Osteoblast (primary cell): ENCODE results near the gene RTKN2. TPM values are rescaled to one million over a fixed set of nuclear protein-coding genes. Genes with fewer than 3 reads are reported as not detected.
A peak's percentile ranks its signal among the peaks of the same experiment; 100 is the strongest.

Experiments
- DNase-seq: peaks from one replicate; pipeline ENCODE4 v3.0.0; 2011; ENCODE audit warnings: low spot score, mixed read lengths; ENCODE audit not compliant: insufficient read length; ENCODE audit errors: missing footprints
- H2AFZ ChIP-seq: 2 replicates; pipeline ENCODE4 v1.6.0; 2011; ENCODE audit warnings: mild to moderate bottlenecking, low read length
- H3K27ac ChIP-seq: 2 replicates; pipeline ENCODE4 v1.5.1; 2011; ENCODE audit warnings: mild to moderate bottlenecking, low read depth, low read length, moderate library complexity
- H3K27me3 ChIP-seq: 2 replicates; pipeline ENCODE4 v1.6.0; 2012; ENCODE audit warnings: mild to moderate bottlenecking, control low read depth, inconsistent platforms, low read length, moderate library complexity; ENCODE audit not compliant: insufficient read depth
- H3K36me3 ChIP-seq: 2 replicates; pipeline ENCODE4 v1.5.1; 2011; ENCODE audit warnings: mild to moderate bottlenecking, low read length, control low read depth, moderate library complexity; ENCODE audit not compliant: insufficient read depth
- H3K4me1 ChIP-seq: 2 replicates; pipeline ENCODE4 v1.5.1; 2011; ENCODE audit warnings: mild to moderate bottlenecking, low read length, control low read depth, moderate library complexity; ENCODE audit not compliant: insufficient read depth
- H3K4me2 ChIP-seq: 2 replicates; pipeline ENCODE4 v1.6.0; 2011; ENCODE audit warnings: mild to moderate bottlenecking, low read length; ENCODE audit not compliant: insufficient read depth
- H3K4me3 ChIP-seq: fragments of 200-600 bp; sonication (generic); 3 replicates; pipeline ENCODE4 v1.5.1; 2012; ENCODE audit warnings: mild to moderate bottlenecking, low read length, inconsistent platforms; ENCODE audit not compliant: insufficient read depth
- H3K79me2 ChIP-seq: 2 replicates; pipeline ENCODE4 v1.6.0; 2012; ENCODE audit warnings: mild to moderate bottlenecking, low read length, control low read depth, inconsistent platforms; ENCODE audit not compliant: insufficient read depth
- H3K9me3 ChIP-seq: 2 replicates; pipeline ENCODE4 v1.5.1; 2011; ENCODE audit warnings: low read depth, low read length, control low read depth
- H4K20me1 ChIP-seq: 2 replicates; pipeline ENCODE4 v1.6.0; 2012; ENCODE audit warnings: mild to moderate bottlenecking, low read length, control low read depth; ENCODE audit not compliant: insufficient read depth
- total RNA-seq: library from RNA; depleted of rRNA; stranded (reverse); fragments of >200 nt; gene quantifications from 2 replicates; pipeline ENCODE4 v1.2.3, GENCODE V29; 2012
- TF ChIP-seq, protein P1 (sequence below): IDR thresholded peaks from 2 replicates; pipeline ENCODE4 v1.5.1; 2011; ENCODE audit warnings: mild to moderate bottlenecking, low read depth, low read length, moderate library complexity; ENCODE audit errors: extremely low read depth

RTKN2 gene
- total RNA-seq, 1 donor = 8.0 TPM

DNA sequence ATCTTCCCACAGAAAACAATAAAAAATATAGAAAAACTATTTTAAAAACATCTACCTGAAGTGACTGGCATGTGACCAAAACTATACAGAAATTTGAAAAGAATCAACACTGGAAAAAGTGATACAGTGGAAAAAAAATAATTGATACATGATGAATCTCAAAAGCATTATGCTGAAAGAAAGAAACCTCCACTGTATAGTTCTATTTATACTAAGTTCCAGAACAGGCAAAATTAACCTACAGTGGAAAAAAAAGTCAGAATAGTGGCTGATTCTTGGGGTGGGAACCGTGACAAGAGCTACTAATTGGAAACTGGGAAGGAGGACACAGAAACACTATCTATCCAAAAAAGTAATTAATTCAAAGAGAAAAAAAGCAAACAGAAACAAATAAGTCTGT lies 14.9 kb downstream of the RTKN2 start:
- Histone ChIP-seq H3K79me2 (no peaks in the 10 kb centered on the region), H4K20me1 (no peaks in the 10 kb centered on the region), H3K9me3 (no peaks in the 10 kb centered on the region), H3K27ac (no peak overlapping the region), H3K4me1 (peaks cover 5% of the 10 kb centered on the region), H3K36me3 (no peaks in the 10 kb centered on the region), H2AFZ (no peak overlapping the region), H3K4me2 (no peak overlapping the region), H3K4me3 (no peak overlapping the region), H3K27me3 (no peaks in the 10 kb centered on the region)
- no peak for DNase-seq
- TF ChIP-seq, protein P1, sequence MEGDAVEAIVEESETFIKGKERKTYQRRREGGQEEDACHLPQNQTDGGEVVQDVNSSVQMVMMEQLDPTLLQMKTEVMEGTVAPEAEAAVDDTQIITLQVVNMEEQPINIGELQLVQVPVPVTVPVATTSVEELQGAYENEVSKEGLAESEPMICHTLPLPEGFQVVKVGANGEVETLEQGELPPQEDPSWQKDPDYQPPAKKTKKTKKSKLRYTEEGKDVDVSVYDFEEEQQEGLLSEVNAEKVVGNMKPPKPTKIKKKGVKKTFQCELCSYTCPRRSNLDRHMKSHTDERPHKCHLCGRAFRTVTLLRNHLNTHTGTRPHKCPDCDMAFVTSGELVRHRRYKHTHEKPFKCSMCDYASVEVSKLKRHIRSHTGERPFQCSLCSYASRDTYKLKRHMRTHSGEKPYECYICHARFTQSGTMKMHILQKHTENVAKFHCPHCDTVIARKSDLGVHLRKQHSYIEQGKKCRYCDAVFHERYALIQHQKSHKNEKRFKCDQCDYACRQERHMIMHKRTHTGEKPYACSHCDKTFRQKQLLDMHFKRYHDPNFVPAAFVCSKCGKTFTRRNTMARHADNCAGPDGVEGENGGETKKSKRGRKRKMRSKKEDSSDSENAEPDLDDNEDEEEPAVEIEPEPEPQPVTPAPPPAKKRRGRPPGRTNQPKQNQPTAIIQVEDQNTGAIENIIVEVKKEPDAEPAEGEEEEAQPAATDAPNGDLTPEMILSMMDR = no peak

DNA sequence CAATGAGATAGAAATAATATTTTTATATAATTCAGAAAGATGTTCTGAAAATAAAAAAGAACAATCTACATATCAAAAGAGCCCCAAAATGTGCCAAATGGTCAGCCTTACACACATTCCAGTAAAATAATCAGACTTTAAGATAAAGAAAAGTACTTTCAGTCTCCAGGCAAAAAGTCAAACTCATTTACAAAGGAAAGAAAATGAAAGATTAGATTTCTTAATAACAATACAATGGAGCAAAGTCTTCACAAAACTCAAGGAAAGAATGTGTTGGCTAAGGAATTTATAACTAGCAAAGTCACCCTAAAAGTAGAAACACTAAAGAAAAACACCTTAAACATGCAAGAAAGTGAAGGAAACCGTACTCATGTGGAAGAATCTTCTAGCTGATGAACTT lies 16.6 kb downstream of the RTKN2 start:
- no peak for DNase-seq
- H4K20me1 ChIP-seq = no peaks in the 10 kb centered on the region
- H2AFZ ChIP-seq = no peak overlapping the region
- no peak overlapping the region for H3K4me3 ChIP-seq
- TF ChIP-seq, protein P1 = no peak
- no peak overlapping the region for H3K4me2 ChIP-seq
- no peaks in the 10 kb centered on the region for H3K9me3 ChIP-seq
- no peaks in the 10 kb centered on the region for H3K79me2 ChIP-seq
- no peaks in the 10 kb centered on the region for H3K36me3 ChIP-seq
- no peaks in the 10 kb centered on the region for H3K27me3 ChIP-seq
- peaks cover 5% of the 10 kb centered on the region for H3K4me1 ChIP-seq
- no peak overlapping the region for H3K27ac ChIP-seq

DNA sequence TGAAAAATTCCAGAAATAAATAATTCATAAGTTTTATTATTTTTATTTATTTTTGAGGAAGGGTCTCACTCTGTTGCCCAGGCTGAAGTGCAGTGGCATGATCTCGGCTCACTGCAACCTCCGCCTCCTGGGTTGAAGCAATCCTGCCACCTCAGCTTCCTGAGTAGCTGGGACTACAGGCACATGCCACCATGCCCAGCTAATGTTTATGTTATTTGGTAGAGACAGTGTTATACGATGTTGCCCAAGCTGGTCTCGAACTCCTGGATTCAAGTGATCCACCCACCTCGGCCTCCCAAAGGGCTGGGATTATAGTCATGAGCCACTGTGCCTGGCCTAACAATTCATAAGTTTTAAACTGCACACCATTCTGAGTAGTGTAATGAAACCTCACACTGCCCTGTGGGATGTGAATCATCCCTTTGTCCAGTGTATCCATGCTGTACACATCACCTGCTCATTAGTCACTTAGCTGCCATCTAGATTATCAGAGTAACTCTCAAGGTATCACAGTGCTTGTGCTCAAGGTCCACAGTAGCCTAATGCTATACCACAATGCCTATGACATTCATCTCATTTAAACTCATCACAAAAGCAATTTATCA lies 17.9 kb downstream of the RTKN2 start:
- H3K27me3 ChIP-seq = no peaks in the 10 kb centered on the region
- no peaks in the 10 kb centered on the region for H3K9me3 ChIP-seq
- no peak overlapping the region for H3K4me3 ChIP-seq
- DNase-seq = no peak
- H3K4me2 ChIP-seq = no peak overlapping the region
- H2AFZ ChIP-seq = no peak overlapping the region
- H3K4me1 ChIP-seq = peaks cover 9% of the 10 kb centered on the region
- no peaks in the 10 kb centered on the region for H3K79me2 ChIP-seq
- H3K36me3 ChIP-seq = no peaks in the 10 kb centered on the region
- TF ChIP-seq, protein P1 = no peak
- H4K20me1 ChIP-seq = no peaks in the 10 kb centered on the region
- H3K27ac ChIP-seq = peak overlapping the region; percentile 41

DNA sequence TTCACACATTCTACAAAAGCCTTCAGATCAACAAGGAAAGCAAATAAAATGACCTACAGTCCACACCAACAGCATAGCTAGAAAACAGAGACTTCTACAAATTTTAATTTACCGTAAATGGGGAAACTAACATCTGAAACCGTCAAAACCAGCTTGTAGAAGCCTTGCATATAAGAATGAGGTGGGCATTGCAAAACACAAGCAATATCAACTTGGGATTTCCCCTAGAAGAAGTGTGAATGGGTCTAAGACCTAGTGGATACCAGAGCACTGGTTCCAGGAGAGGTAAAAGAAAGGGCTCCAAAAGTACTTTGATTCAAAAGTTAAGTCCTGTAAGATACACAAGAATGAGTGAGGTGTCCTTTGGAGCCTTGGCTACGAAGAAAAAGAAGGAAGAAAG lies 18.7 kb downstream of the RTKN2 start:
- Histone ChIP-seq H3K79me2 (no peaks in the 10 kb centered on the region), H3K4me2 (no peak overlapping the region)

More for the DNA sequence above, 18.7 kb downstream of the RTKN2 start:
- DNase-seq = no peak
- Histone ChIP-seq H3K27me3 (no peaks in the 10 kb centered on the region), H3K4me1 (peaks cover 16% of the 10 kb centered on the region), H2AFZ (no peak overlapping the region), H3K4me3 (no peak overlapping the region), H3K27ac (no peak overlapping the region), H4K20me1 (no peaks in the 10 kb centered on the region), H3K36me3 (no peaks in the 10 kb centered on the region), H3K9me3 (no peaks in the 10 kb centered on the region)
- TF ChIP-seq, protein P1 = no peak
